Stomach smooth muscle (tissue), 2 donors: ENCODE measurements around the gene HOXD3.

ENCODE experiments used
- H3K27ac ChIP-seq: one replicate; pipeline ENCODE4 v1.7.0; 2013; ENCODE audit warnings: mild to moderate bottlenecking, low read length, inconsistent platforms
- H3K27me3 ChIP-seq, 2 donors: one replicate each; pipeline ENCODE4 v1.7.0; 2013; ENCODE audit warnings: low read length in 2 of 2; ENCODE audit not compliant: insufficient read depth in 2 of 2, control insufficient read depth in 1 of 2
- H3K36me3 ChIP-seq, 2 donors: one replicate each; pipeline ENCODE4 v1.7.0; 2013; ENCODE audit warnings: low read length in 2 of 2; ENCODE audit not compliant: control insufficient read depth in 2 of 2, insufficient read depth in 2 of 2
- H3K4me1 ChIP-seq: one replicate; pipeline ENCODE4 v1.7.0; 2013; ENCODE audit warnings: low read length; ENCODE audit not compliant: control insufficient read depth, insufficient read depth
- H3K4me3 ChIP-seq, 2 donors: one replicate each; pipeline ENCODE4 v1.7.0; 2013; ENCODE audit warnings: low read length in 2 of 2
- H3K9ac ChIP-seq, 2 donors: one replicate each; pipeline ENCODE4 v1.7.0; 2013; ENCODE audit warnings: low read length in 2 of 2, mild to moderate bottlenecking in 1 of 2
- H3K9me3 ChIP-seq, 2 donors: one replicate each; pipeline ENCODE4 v1.7.0; 2013; ENCODE audit warnings: low read length in 2 of 2; ENCODE audit not compliant: control insufficient read depth in 2 of 2
- donor health status: healthy.
- donor health status: Pancreatic carcinoma.

Gene HOXD3

GRCh38 chr2:176175709-176176607 is 18.9 kb downstream of the HOXD3 start:
- H3K27ac ChIP-seq: no peak overlapping the region
- H3K4me1 ChIP-seq: peaks cover 15% of the 10 kb centered on the region
- no peak overlapping the region for H3K9ac ChIP-seq
- H3K36me3 ChIP-seq: no peaks in the 10 kb centered on the region
- no peak overlapping the region for H3K4me3 ChIP-seq
- no peaks in the 10 kb centered on the region for H3K9me3 ChIP-seq
- H3K27me3 ChIP-seq: peaks cover 66 to 90% of the 10 kb centered on the region in 2 donors

- peaks cover 57 to 76% of the 10 kb centered on the region in 2 donors for H3K27me3 ChIP-seq
- H3K27ac ChIP-seq: no peak overlapping the region
- H3K4me3 ChIP-seq: no peak overlapping the region
These were observed 20.5 kb downstream of the HOXD3 start for GRCh38 chr2:176177580-176178037.

GRCh38 chr2:176178038-176178756 is 21.1 kb downstream of the HOXD3 start:
- Histone ChIP-seq H3K27ac (no peak overlapping the region), H3K9ac (no peak overlapping the region), H3K9me3 (no peaks in the 10 kb centered on the region), H3K4me3 (peak overlapping the region; percentile 8 to 47), H3K36me3 (no peaks in the 10 kb centered on the region), H3K27me3 (peaks cover 52 to 73% of the 10 kb centered on the region in 2 donors), H3K4me1 (peaks cover 5% of the 10 kb centered on the region)

More at GRCh38 chr2:176177580-176178037, 20.5 kb downstream of the HOXD3 start:
- H3K9me3 ChIP-seq: no peaks in the 10 kb centered on the region
- H3K36me3 ChIP-seq: no peaks in the 10 kb centered on the region
- no peak overlapping the region for H3K9ac ChIP-seq
- H3K4me1 ChIP-seq: peaks cover 5% of the 10 kb centered on the region

DNA sequence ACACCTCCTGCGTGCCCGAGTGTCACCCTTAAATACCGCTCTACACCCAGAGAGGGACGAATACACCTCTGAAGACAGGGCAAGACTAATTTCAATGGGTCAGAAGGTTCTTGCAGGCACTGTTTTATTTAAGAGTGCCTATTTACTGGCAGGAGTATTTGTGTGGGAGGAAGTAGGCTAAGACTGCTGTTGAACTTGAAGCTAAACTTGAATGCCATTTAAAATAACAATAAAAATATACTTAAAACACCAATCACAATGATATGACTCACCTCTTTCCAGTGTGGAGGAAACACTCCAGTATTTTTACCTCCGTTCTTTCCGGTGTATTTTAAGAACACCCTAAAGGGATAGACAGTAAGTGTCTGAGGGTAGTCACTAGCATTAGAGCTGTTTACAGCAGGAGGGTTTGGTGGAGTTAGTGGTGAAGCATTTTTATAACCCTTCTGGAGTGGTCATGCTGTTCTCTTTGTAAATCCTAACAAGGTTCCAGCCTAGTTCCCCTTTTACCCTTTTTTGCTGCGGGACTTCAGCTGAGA is 21.7 kb downstream of the HOXD3 start:
- no peak overlapping the region for H3K9ac ChIP-seq
- H3K27ac ChIP-seq: no peak overlapping the region
- H3K4me1 ChIP-seq: peaks cover 5% of the 10 kb centered on the region
- peaks cover 52 to 66% of the 10 kb centered on the region in 2 donors for H3K27me3 ChIP-seq
- H3K36me3 ChIP-seq: no peaks in the 10 kb centered on the region
- no peak overlapping the region for H3K4me3 ChIP-seq
- no peaks in the 10 kb centered on the region for H3K9me3 ChIP-seq

GRCh38 chr2:176181551-176181950 is 24.4 kb downstream of the HOXD3 start:
- Histone ChIP-seq H3K4me3 (no peak overlapping the region), H3K4me1 (no peaks in the 10 kb centered on the region), H3K27ac (no peak overlapping the region), H3K27me3 (peaks cover 36 to 49% of the 10 kb centered on the region in 2 donors), H3K9me3 (no peaks in the 10 kb centered on the region), H3K9ac (no peak overlapping the region), H3K36me3 (no peaks in the 10 kb centered on the region)

DNA sequence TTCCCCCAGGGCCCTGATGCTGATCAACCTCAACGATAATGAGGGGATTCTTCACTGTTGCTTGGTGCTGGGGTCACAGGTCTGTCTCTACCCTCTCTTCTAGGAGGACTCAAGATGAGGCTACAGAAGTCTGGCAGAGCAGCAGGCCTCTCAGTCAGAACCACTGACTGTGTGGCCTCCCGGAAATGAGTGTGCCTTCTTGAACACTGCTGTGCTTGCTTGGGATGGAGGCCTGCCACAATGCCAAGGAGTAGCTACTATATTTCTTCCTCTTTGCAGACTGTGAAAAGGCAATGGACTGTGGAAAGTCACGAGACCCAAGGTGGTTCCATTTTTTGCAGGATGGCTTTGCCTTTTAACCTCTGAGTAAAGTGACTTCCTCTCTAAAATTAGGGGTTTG is 25.6 kb downstream of the HOXD3 start:
- Histone ChIP-seq H3K9me3 (no peaks in the 10 kb centered on the region), H3K4me3 (no peak overlapping the region), H3K9ac (no peak overlapping the region), H3K4me1 (peaks cover 3% of the 10 kb centered on the region), H3K36me3 (no peaks in the 10 kb centered on the region), H3K27me3 (peaks cover 31 to 48% of the 10 kb centered on the region in 2 donors), H3K27ac (no peak overlapping the region)

GRCh38 chr2:176184749-176185148 is 27.6 kb downstream of the HOXD3 start:
- no peak overlapping the region for H3K9ac ChIP-seq
- H3K36me3 ChIP-seq: no peaks in the 10 kb centered on the region
- H3K9me3 ChIP-seq: no peaks in the 10 kb centered on the region
- H3K27me3 ChIP-seq: peaks cover 31 to 51% of the 10 kb centered on the region in 2 donors
- no peak overlapping the region for H3K27ac ChIP-seq
- peaks cover 22% of the 10 kb centered on the region for H3K4me1 ChIP-seq
- H3K4me3 ChIP-seq: no peak overlapping the region

GRCh38 chr2:176186024-176186423 is 28.9 kb downstream of the HOXD3 start:
- H3K4me1 ChIP-seq: peaks cover 23% of the 10 kb centered on the region
- no peak overlapping the region for H3K9ac ChIP-seq
- H3K27ac ChIP-seq: no peak overlapping the region
- peaks cover 41 to 57% of the 10 kb centered on the region in 2 donors for H3K27me3 ChIP-seq
- no peaks in the 10 kb centered on the region for H3K36me3 ChIP-seq
- no peak overlapping the region for H3K4me3 ChIP-seq
- no peaks in the 10 kb centered on the region for H3K9me3 ChIP-seq

- peak overlapping the region; percentile 50 to 75 for H3K4me3 ChIP-seq
- peaks cover 23% of the 10 kb centered on the region for H3K4me1 ChIP-seq
- no peaks in the 10 kb centered on the region for H3K9me3 ChIP-seq
- H3K36me3 ChIP-seq: no peaks in the 10 kb centered on the region
- no peak overlapping the region for H3K27ac ChIP-seq
- peaks cover 38 to 65% of the 10 kb centered on the region in 2 donors for H3K27me3 ChIP-seq
- no peak overlapping the region for H3K9ac ChIP-seq
These were observed 30.2 kb downstream of the HOXD3 start for GRCh38 chr2:176187200-176187898.
